ENCODE results near the gene FAM83G.
"Not testable (repeated sequence)": the region's sequence is repeated elsewhere in the genome, so short reads cannot be mapped to it uniquely, and the experiment has no call there.

FAM83G gene

GRCh38 chr17:19022747-19023146 is 18.2 kb upstream of the FAM83G start:
- DNase-seq (ENCODE audit: low read depth): no peak

- no peak for DNase-seq (ENCODE audit: low read depth)
Measured at GRCh38 chr17:19022128-19022527, 17.6 kb upstream of the FAM83G start.

GRCh38 chr17:19021622-19022083 is 17.1 kb upstream of the FAM83G start:
- no peak for DNase-seq (ENCODE audit: low read depth)

GRCh38 chr17:19021011-19021621 is 16.6 kb upstream of the FAM83G start:
- DNase-seq (ENCODE audit: low read depth): not testable (repeated sequence)

- no peak for DNase-seq (ENCODE audit: low read depth)
Measured at GRCh38 chr17:19020016-19020415, 15.5 kb upstream of the FAM83G start.

- DNase-seq (ENCODE audit: low read depth): no peak
Measured at GRCh38 chr17:19019041-19019941, 14.7 kb upstream of the FAM83G start.

- no peak for DNase-seq (ENCODE audit: low read depth)
Measured at GRCh38 chr17:19018600-19018950, 14.0 kb upstream of the FAM83G start.

- DNase-seq (ENCODE audit: low read depth): no peak
Measured at GRCh38 chr17:19017804-19018599, 13.4 kb upstream of the FAM83G start.

- DNase-seq (ENCODE audit: low read depth): no peak
Measured at GRCh38 chr17:19017401-19017800, 12.8 kb upstream of the FAM83G start.

- no peak for DNase-seq (ENCODE audit: low read depth)
Measured at GRCh38 chr17:19016881-19017280, 12.3 kb upstream of the FAM83G start.

- no peak for DNase-seq (ENCODE audit: low read depth)
Measured at GRCh38 chr17:19016297-19016696, 11.7 kb upstream of the FAM83G start.

- DNase-seq (ENCODE audit: low read depth): no peak
Measured at GRCh38 chr17:19015428-19015827, 10.9 kb upstream of the FAM83G start.

GRCh38 chr17:19014628-19015215 is 10.2 kb upstream of the FAM83G start:
- DNase-seq (ENCODE audit: low read depth): no peak

GRCh38 chr17:19013806-19014627 is 9.5 kb upstream of the FAM83G start:
- DNase-seq (ENCODE audit: low read depth): no peak

- DNase-seq (ENCODE audit: low read depth): no peak
Measured at GRCh38 chr17:19013226-19013625, 8.7 kb upstream of the FAM83G start.

GRCh38 chr17:19012171-19013080 is 7.9 kb upstream of the FAM83G start:
- no peak for DNase-seq (ENCODE audit: low read depth)

GRCh38 chr17:19011581-19011980 is 7.0 kb upstream of the FAM83G start:
- no peak for DNase-seq (ENCODE audit: low read depth)

GRCh38 chr17:19010729-19011505 is 6.4 kb upstream of the FAM83G start:
- no peak for DNase-seq (ENCODE audit: low read depth)

- no peak for DNase-seq (ENCODE audit: low read depth)
Measured at GRCh38 chr17:19009970-19010369, 5.4 kb upstream of the FAM83G start.

- no peak for DNase-seq (ENCODE audit: low read depth)
Measured at GRCh38 chr17:19006698-19007097, 2.1 kb upstream of the FAM83G start.
